GM21360 (cell line): ENCODE measurements around the gene ACAA2.

ENCODE experiments used
- ATAC-seq: cut with Tn5 transposase; IDR thresholded peaks from one replicate; pipeline ENCODE4 v1.9.1; 2021; ENCODE audit warnings: mild to moderate bottlenecking, moderate library complexity; ENCODE audit not compliant: unreplicated experiment

Gene ACAA2

GRCh38 chr18:49744376-49745008 is 68.8 kb downstream of the ACAA2 start:
- ATAC-seq, result no peak

- ATAC-seq, result no peak
Observed at GRCh38 chr18:49743117-49743567, 70.2 kb downstream of the ACAA2 start.

DNA sequence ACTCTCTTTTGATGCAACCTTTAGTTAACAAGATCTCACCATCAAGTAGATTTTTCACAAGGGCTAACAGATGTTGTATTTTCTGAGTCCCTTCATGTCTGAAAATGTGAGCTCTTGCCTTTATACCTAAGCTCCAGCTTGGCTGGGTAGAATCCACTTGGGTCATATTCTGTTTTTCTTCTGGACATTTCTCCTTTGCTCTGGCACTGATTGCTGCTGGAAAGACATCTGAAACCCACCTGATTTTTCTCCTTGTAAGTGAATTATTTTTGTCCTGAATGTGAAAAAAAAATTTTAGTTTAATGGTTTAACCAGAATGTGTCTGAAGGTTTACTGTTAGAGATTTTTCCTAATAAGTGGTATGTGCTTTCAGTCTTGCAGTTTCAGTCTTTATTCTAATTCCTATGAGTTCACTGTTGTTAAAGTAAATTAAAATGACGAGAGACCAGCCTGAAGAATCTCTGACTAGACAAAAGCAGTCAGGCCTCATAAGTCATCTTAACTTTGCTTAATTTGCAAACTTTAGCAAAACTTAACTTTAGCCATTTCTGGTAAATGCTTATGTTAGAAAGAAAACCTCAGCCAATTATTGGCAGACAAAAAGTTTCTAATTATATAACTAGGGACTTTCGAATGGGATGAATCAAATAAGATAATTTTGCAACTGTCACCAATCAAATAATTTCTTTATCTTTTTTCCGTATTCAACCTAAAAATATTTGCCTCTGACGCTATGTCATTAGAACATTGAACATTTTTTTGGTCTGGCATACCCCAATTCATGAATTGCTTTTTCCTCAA is 70.8 kb downstream of the ACAA2 start:
- ATAC-seq, result no peak

DNA sequence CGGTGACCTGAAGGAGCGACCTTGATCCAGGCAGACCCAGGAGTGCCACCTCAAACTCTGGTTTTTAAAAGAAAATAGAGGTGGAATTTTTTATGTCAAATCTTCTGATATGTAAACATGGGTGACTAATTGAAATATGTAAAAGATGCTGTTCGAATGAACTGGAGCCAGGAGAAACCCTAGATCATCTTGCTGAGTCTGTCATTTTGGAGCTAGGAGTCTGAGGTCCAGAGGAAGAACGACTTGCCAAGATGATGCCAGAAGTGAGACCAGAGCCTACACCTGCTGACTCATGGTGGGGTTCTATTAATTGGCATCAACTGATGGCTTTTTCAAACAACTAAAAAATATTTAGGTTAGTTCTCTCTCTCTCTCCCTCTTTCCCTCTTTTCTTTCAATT is 74.1 kb downstream of the ACAA2 start:
- no peak for ATAC-seq

DNA sequence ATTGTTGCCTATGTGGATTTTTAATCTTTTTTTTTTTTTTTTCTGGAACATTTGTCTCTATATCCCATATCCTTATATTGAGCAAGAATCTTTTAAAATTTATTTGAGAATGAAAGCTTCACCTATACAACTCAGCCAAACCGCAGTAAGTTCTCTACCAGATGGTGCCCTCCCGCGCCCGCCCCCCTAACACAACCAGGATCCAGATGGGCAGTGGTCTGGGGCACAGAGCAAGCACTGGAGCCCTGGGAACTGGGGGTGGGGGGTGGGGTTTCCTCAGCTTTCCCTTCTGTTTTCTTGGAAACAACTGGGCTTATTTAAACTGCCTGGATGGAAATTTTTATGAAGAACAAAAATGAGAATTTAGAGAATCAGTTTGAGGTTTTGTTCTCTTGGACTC is 74.6 kb downstream of the ACAA2 start:
- ATAC-seq, result no peak

DNA sequence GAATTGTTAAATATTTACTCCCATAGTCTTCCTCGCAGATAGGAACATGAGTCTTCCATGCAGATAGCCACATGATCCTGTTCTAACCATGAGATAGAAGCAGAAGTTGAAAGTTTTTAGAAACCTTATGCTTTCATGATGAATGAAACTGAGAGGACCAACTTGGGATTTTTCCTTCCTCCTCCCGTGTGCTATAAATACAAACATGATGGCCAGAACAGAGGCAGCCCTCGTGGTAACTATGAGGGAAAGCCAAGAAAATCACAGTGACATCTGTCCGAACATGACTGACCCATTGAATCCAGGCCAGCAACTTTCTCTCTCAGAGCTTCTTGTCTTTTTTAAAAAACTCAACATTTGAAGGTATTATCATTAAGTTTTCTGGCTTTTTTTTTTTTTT is 78.5 kb downstream of the ACAA2 start:
- ATAC-seq, result no peak

DNA sequence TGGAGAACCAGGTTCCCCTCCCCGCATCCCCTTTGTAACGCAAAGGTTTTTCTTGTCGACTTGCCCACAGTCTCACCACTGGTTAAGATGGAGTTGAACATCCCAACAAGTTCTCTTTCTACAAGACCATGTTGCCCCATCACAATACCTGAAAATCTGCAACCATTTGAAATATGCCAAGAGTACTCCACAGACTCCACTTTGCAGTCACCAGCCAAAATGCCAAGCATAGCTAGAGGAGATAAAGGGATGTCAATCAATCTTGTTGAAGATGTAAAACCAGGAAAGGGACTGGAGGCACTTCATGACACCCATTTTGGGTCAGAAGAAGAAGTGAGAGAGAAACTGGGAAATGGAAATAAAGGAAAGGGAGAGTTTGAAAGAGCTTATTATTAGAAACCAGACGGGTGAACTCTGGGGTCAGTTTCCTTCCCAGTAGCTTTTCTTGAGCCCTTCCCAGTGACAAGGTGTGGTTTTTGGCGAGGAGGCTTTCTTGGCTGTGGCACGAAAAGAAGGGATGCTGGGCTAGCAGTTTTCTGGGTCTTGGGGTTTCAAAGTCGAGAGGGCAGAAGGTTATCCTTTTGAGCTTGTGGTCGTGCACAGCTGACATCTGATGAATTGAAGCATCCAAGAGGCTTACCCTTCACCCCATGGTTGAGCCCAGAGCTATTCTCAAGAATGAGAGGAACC is 79.3 kb downstream of the ACAA2 start:
- ATAC-seq, result no peak

GRCh38 chr18:49733321-49733720 is 80.0 kb downstream of the ACAA2 start:
- no peak for ATAC-seq
